Measurements from ENCODE around the gene NBEA.

Gene NBEA

GRCh38 chr13:35475212-35475959 lies 533.3 kb downstream of the NBEA start:
- DNase-seq (ENCODE audit: low spot score): peak; percentile 76

- peak; percentile 91 for DNase-seq (ENCODE audit: low spot score)
These were observed 534.2 kb downstream of the NBEA start, which contains the start of gene MAB21L1 for GRCh38 chr13:35475960-35476943. Gene MAB21L1 (minus strand): TSS chr13:35476689. CDS start chr13:35476138, 551 bp downstream.

- no peak for DNase-seq (ENCODE audit: low spot score)
These were observed 535.4 kb downstream of the NBEA start for GRCh38 chr13:35477386-35477946.

- DNase-seq (ENCODE audit: low spot score): peak; percentile 73
These were observed 536.4 kb downstream of the NBEA start for GRCh38 chr13:35478271-35479037.

- no peak for DNase-seq (ENCODE audit: low spot score)
These were observed 537.0 kb downstream of the NBEA start for GRCh38 chr13:35479038-35479492.

- no peak for DNase-seq (ENCODE audit: low spot score)
These were observed 537.6 kb downstream of the NBEA start for GRCh38 chr13:35479706-35480105.

GRCh38 chr13:35480346-35480745 lies 538.3 kb downstream of the NBEA start:
- no peak for DNase-seq (ENCODE audit: low spot score)

GRCh38 chr13:35481777-35482176 lies 539.7 kb downstream of the NBEA start:
- DNase-seq (ENCODE audit: low spot score): no peak

- no peak for DNase-seq (ENCODE audit: low spot score)
These were observed 540.5 kb downstream of the NBEA start for GRCh38 chr13:35482527-35482926.

GRCh38 chr13:35483761-35484160 lies 541.7 kb downstream of the NBEA start:
- DNase-seq (ENCODE audit: low spot score): no peak

GRCh38 chr13:35484384-35484783 lies 542.3 kb downstream of the NBEA start:
- no peak for DNase-seq (ENCODE audit: low spot score)

GRCh38 chr13:35485424-35485823 lies 543.4 kb downstream of the NBEA start:
- no peak for DNase-seq (ENCODE audit: low spot score)

GRCh38 chr13:35489050-35489449 lies 547.0 kb downstream of the NBEA start:
- no peak for DNase-seq (ENCODE audit: low spot score)

GRCh38 chr13:35496006-35496405 lies 553.9 kb downstream of the NBEA start:
- no peak for DNase-seq (ENCODE audit: low spot score)

GRCh38 chr13:35496761-35497386 lies 554.8 kb downstream of the NBEA start:
- no peak for DNase-seq (ENCODE audit: low spot score)

GRCh38 chr13:35498231-35498630 lies 556.2 kb downstream of the NBEA start:
- DNase-seq (ENCODE audit: low spot score): no peak

GRCh38 chr13:35499196-35499662 lies 557.2 kb downstream of the NBEA start:
- DNase-seq (ENCODE audit: low spot score): no peak

- DNase-seq (ENCODE audit: low spot score): no peak
These were observed 557.6 kb downstream of the NBEA start for GRCh38 chr13:35499676-35500075.

GRCh38 chr13:35500144-35500543 lies 558.1 kb downstream of the NBEA start:
- DNase-seq (ENCODE audit: low spot score): no peak

- no peak for DNase-seq (ENCODE audit: low spot score)
These were observed 559.7 kb downstream of the NBEA start for GRCh38 chr13:35501661-35502235.

- no peak for DNase-seq (ENCODE audit: low spot score)
These were observed 560.4 kb downstream of the NBEA start for GRCh38 chr13:35502456-35502855.
